HG03060 (cell line): ENCODE data around the gene SPACDR.

Source experiments
- ATAC-seq: cut with Tn5 transposase; IDR thresholded peaks from one replicate; pipeline ENCODE4 v1.9.1; 2021; ENCODE audit warnings: low read depth, moderate number of reproducible peaks; ENCODE audit not compliant: unreplicated experiment

The SPACDR gene

DNA sequence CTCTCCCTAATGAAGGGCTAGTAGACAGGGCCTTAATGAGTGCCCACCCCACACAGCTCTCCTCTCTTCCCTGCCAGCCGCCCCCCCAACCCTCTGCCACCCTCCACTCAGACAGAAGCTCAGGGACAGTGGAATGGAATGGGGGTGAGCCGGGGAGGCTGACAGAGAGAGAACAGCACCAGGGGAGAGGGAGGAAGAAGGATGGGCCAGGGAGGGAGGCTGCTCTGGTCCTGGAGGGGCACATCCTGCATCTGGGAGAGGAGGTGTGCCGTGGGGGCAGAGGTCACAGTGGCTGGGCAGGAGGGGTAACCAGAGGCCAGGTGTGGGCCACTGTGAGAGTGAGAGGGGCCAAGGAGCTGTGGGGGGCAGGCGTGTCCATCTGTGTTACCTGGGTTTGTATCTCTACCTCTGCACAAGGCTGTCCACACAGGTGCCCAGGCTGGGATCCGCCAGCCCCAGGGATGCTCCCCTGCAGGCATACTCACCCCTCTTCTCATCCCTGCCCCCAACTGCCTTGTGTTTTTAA, 22.1 kb upstream of the SPACDR start:
- no peak for ATAC-seq

DNA sequence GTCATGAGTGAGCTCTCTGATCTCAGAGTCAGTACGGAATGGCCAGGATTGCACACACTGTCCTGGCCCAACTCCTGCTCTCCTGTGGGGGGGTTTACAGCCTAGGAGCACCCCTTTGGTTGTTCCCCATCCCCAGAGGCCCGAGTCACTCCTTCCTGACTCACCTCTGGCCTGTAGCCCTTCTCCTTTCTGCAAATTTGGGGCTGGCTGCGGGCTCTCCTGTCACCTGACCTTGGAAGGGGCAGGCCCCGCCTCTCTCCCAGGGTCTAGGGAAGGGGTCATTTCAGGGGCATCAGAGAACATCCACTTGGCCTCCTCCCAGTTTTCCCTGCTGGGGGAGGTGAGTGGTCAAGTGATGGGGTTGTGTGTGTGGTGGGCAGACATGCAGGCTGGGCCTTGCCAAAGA, 21.4 kb upstream of the SPACDR start:
- no peak for ATAC-seq

DNA sequence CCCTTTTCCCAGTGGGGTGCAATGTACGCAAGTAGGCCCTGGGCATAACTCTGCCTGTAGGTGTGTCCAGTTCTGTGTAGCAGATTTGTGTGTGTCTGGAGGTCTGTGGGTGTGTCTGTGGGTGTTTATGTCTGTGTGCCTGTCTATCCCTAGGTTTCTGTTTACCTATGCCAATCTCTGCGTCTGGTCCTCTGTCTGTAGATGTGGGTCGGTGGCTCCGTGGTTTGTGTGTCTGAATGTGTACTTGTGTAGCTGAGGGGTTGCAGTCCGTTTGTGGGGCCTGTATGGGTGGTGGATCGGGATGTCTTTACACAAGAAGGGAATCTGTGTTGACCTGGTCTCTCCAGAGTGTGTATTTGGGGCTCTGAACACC, 20.6 kb upstream of the SPACDR start:
- ATAC-seq = no peak

DNA sequence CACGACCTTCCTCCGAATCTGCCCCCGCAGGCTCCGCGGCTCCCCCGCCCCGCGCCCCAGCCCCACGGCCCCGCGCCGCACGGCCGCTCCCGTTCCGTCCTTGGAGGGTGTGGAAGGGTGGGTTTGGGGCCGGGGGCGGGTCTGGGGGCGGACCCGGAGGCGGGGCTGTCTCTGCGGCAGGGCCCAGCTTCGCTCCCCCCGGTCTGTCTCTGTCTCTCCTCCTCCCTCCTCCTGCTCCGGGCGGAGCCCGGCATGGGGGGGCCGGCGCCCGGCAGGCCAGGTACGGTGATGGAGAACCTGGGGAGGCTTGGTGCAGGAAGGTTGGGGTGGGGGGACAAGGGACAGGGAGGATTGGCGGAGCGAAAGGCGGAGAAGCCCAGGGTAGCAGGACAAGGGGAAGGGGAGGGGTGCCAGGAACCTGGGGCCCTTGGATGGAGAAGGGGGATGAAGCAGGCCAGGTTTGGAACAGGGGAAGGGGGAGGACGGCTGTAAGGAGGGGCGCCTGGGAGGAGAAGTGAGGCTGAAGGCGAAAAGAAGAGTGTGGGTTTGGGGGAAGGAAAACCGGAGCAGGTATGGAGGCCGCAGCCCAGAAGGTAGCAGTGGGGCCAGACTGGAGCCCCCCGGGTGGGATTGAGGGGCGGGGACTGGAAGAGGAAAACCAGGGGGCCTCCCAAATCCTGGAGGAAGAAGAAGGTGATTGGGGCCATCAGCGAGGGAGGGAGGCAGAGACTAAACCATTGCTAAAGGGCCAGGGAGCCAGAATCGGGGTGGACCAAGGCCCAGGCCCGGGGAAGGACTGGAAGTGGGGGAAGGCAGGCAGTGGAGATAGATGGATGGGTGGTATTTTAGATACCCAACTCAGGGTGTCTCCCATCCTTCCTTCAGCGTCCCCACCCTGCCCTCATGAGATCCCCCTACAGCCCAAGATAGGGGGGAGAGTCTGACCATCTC, 19.9 kb upstream of the SPACDR start, which contains the start of gene NYAP1:
TSS of gene NYAP1 (plus strand) at position 206 of the 951 bp plus-strand sequence. CDS start 1,385 bp downstream, outside the sequence.
- no peak for ATAC-seq

DNA sequence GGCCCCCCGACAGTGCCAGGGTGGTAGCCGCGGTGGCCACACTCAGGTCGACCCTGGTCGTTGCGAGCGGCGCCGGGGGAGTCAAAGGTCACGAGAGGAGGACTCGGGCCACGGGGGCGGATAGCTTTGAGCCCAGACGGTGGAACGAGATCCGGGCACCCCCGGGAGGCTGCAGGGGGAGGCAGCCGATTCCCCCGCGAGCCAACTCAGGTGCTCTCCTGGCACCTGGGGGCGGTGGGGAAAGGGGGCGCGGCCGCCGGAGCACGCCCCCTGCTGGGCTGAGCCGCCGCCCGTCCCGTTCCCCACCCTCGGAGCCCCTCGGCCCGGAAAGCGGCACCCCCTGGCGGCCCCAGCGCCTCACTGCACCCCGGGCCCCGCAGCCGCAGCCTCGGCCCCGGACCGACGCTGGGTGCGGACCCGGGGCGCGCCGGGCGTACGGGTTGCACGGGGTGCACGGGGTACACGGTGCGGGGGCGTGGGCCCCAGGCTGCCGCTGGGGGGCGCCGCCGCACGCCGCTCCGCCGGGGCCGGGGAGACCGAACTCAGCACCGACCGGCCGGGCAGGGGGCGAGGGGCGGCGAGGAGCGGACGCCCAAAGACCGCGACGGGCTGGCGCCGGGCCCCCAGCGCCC, 19.1 kb upstream of the SPACDR start:
- ATAC-seq = no peak

DNA sequence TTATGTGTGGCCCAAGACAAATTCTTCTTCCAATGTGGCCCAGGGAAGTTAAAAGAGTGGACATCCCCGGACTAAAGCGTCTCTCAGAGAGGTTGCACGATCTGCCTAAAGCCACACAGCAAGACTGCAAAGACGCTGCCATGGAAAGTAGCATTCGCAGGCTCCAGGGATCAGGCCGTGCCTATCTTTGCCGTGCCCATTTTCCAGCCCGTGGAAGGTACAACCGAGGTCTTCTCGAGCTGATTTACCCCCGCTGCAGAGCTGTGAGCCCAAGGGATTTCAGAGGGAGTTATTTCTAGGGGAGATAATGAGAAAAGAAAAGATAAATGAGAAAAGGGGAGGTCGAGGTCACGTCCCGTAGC, 18.6 kb upstream of the SPACDR start:
- no peak for ATAC-seq

DNA sequence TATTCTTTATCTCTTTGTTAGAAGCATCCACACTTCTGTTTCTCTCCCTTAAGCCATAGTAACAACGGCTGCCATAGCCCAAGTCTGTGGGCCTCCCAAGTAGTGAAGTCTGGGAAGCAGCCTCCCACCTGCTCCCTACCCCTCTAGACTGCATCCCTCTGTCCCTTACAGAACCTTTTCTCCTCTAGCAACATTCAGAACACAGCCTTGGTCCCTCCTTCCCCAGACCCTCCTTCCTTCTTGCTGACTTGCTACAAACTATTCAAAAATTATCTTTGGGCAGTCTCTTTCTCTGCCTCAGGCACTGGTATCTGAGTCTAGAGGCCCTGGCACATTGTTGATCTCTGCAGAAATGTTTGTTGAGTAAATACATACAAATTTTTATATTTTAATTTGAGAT, 17.4 kb upstream of the SPACDR start:
- ATAC-seq = no peak

DNA sequence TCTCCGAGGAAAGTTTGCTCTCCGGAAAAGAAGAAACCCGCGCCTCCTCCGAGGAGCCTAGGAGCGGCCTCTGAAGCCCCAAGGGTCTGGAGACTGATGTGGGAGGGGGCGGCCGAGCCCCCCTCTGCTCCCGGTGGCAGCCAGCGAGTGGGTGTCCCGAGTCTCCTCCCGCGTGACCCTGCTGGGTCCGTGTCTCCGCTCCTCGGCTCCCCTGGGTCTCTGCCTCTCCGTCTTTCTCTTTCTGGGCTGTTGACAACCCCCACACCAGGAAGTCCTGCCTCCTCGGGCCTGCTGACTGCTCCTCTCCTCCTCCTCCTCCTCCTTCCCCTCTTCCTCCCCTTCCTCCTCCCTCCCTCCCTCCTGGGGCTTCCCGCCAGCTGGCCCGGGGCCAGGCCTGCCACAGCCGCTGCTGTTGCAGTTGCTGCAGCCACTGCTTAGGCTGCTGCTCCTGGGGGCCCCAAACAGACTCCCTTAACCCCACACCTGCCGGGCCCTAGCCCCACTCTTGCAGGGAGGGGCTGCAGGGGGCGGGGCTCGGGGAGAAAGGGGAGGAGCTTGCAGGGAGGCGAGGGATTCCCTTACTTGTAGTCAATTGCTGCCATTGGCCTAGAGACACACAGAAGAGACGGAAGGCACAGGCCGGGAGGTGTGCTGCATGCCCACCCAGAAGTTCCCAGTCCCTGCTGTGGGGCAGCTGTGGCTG, 15.0 kb upstream of the SPACDR start, which contains the start of gene TSC22D4:
TSS of gene TSC22D4 (minus strand) at position 257 of the 703 bp plus-strand sequence. CDS start 1,176 bp downstream, outside the sequence.
- ATAC-seq = peak; percentile 38

DNA sequence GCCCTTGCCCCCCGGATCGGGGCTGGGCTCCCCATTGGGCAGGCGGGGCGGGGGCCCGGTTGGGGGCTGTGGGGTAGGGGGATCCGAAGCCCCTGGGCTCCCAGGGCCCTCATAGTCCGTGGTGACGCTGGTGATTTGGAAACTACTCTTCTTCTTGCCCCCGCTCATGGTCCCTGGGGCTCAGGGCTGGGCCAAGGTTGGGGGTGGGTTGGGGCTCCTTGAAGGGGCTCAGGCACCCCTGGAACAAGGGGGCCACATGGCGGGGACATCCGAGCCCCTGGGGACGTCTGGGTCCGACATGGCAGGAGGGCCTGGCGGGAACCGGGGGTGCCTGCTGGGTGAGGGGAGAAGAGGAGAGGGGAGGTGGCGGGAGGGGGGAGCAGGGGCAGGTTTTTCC, 13.8 kb upstream of the SPACDR start:
- no peak for ATAC-seq

DNA sequence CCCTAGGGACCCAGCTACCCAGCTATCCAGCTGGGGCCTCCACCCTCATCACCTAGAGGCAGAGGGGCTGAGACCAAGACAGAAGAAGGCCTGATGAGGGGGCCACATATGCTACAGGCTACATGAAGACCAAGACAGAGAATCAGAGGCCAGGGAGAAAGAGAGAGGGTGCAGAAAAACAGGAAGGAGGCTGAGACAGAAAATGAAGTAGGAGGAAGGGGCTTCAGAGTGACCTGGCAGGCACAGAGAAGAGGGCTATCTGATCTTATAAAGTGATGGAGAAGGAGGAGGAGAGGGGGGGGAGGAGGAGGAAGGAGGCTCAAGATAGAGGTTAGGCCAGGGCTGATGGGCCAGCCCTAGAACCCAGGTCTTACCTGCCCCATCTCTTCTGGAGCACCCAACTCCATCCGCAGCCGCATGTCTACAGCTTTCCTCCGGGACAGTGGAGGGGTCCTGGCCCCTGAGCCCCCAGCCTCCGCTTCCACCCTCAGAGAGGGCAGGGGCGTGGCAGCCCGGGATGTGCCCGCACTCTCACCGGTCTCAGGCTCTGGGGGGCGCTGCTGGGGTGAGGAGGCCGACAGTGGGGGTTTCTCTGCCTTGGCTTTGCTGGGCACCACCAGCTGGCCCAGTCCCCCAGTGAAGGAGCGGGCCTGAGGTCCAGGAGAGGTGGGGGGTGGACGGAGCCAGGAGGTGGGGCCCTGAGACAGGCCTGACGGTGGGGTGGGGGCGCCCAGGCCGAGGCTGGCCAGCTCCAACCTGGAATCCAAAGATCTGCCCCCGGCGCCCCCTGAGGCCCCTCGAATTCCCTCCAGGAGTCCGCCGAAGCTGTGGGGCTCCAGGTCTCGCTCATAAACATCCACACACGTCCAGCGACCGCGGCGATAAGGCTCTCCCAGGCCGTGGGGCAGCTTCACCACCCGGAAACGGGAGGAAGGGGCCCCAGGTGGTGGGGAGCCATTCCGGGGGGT, 13.1 kb upstream of the SPACDR start:
- ATAC-seq = no peak

DNA sequence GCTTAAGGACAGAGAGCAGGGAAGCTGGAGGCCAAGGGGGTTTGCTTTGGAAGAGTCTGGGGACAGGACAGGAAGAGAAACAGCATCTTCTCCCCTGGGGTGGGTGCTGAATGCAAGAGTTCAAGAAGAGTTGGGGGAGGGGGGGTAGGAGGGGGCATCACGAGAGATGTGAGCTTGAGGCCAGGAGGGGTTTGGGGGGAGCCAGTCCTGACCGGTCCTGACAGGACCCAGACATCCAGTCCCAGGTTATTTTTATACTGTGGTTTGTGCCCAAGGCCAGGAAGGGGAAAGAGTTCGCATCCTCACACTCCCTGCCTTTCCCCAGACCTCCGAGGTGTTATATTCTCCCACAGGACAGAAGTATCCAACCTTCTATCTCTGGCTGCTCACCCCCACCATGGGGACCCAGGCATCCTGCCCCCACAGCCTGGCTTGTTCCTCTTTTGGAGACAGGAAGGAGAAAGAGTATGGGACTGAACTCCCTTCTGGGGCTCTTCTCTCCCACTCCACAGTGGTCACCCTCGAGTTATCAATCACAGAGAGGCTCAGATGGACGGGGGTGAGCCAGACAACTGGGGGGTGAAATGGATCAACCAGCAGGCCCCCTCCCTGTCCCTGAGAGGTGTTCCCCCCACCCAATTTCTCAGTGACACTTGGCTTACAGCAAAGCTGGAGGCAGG, 12.2 kb upstream of the SPACDR start:
- ATAC-seq = no peak

DNA sequence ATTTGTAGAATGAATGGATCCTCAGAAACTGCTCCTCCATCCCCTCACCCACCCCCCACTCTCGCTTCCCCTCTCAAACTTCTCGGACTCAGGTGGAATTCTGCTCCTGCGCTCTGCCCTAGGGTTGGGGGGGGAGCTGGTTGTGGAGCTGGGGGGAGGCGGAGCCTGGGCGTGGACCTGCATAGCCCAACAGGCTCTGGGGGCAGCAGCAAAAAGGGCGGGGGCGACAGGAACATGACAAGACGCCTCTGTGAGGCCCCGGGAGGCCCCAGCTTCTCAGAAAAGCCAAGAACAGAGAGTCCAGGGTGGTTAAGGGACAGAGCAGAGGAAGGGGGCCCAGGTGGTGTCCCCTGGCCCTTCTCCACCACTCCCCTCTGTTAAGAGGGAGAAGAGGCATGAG, 11.5 kb upstream of the SPACDR start:
- ATAC-seq = no peak

DNA sequence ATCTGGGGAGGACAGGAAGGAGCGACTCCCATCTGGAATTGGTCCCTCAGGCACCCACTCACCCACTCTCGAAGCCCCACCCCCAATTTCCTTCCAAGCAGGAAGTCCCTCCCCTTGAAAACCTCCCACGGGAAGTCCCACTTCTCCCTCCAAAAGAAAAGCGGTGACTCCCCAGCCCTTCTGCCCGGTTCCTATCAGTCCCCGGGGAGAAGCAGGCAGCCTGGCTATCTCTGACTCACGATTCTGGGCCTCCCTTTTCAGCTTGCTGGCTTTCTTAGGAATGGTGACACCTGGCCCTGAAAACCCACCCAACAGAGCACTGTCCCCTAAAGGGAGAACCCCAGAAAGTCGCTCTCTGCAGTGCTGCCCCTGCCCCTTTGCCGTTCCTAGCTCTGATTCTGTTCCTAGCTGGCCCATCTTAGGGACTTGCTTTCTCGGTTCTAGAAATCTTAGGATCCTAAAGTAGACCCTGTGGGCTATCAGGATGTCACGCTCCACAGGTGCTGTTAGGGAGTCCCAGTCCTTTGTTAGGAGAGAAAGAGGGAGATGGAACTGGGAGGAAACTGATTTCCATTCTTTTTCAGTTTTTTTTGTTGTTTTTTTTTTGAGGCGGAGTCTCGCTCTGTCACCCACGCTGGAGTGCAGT, 8.9 kb upstream of the SPACDR start:
- no peak for ATAC-seq

DNA sequence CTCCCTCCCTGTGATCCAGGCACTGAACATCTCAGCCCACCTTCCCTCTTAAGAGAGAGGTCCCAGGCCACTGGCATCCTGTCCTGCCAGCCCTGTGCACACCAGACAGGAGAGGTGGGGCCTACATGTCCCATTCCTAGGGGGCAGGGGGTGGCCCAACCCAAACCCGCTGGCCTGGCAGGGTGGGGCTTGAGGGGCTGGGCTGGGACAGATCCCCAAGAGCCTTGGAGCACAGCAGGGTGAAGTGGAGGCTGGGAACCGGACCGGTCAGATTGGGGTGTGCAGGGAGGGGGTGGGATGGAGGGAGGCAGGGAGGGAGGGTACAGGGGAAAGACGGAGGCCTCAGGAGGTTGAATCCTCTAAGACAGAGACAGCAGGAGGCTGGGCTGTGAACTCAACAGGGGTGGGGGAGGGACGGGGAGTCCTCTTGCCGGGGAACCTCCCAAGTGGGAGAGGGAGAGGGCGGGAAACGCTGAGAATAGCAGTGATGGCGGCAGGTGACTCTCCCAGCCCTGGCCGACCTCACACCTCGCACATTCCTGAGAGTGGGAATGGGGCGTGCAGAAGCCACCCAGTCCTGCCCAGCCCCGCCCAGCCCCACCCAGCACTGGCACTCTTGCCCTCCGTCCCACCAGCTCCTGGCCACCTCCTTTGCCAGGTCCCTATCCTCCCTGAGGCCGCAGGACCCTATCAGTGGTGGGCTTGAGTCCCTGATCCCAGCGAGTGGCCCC, 8.2 kb upstream of the SPACDR start:
- ATAC-seq = no peak

DNA sequence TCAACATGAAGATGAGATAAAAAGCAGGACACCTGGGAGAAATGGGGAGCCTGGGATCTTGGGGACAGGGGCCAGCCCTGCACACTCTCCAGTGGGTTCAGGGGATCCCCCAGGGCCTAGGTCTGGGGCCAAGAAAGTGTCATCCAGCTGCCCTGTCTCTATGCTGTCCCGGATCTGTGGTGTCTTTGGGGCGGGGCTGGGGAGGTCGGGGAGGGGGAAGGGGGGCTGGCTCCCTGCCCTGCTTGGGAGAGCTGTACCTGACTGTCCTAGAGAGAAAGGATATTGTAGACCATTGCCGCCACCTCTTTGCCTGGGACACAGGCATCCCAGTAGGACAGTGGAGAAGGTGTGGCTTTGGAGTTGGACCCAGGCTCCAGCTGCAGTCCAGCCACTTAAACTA, 7.0 kb upstream of the SPACDR start:
- ATAC-seq = no peak

DNA sequence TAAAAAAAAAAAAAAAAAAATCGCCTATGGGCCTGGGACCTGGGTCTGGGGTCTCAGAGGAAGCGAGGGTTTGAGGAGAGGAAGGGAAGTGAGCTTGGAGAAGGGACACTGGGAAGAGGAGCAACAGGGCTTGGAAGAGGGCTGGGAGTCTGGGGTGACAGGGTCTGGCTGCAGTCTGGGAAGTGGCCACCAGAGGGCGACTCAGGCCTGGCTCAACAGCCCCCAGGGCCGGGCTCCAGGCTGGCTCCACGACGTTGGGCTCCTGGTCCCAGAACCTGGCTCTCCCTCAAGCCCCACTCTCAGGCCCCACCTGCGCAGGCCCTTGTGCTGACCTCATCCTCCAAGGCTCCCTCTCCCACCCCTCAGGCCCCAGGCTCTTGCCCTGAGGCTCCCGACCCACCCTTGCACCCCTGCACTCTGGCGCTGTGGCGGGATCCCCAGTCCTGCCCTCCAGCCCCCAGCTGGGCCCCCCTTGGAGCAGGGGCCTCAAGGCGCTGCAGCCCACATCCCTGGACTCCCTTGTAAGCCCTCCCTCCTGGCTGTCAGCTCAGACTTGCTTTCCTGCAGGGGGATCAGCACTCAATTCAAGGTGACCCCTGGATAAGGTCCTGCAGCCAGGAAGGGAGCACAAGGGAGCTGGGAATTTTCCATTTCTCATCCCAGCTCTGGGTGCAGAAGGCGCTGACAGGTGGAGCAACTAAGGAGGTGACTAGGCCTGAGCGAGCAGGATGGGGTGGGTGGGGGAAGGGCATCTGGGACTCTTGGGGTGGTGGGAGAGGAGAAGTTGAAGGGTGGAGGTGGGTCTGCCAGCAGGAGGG, 5.4 kb upstream of the SPACDR start:
- ATAC-seq = no peak

DNA sequence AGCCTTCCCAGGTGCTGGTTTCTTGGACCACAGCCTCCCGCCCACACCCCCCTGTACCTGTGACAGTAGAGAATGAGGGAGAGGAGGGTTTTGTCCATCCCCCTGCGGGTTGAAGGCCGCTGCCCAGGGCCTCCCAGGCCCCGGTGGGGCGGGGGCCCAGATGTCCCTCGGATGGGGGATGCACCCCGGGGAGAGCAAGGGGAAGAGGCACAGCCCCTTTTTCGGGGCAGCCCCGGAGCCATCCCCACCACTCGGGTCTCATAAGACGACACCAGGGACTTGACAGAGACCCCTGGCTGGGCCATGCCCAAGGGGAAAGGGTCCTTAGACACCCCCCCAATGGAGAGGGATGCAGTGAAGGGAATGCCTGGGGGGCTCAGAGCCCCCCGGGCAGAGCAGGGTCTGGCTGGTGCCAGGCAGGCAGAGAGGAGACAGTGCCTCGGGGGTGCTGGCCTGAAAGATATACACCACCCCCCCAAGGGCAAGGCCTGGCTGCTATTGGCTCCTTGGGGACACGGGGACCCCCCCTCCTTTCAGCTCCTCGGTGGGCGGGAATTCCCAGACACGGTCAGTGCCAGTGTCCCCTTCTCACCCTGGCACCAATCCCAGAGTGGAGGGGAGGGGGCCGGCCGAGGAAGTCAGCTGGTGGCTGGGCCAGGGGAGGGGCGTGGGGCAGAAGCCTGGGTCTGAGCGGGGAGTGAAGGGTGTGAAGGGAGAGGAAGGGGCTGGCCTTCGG, 3.7 kb upstream of the SPACDR start:
- no peak for ATAC-seq
